Cardiac ventricle fibroblast (primary cell): ENCODE results near the gene RAB5A. TPM values are rescaled to one million over a fixed set of nuclear protein-coding genes. Genes with fewer than 3 reads are reported as not detected.

Experiments
- total RNA-seq: library from RNA; depleted of rRNA; stranded (reverse); fragments of >200 nt; gene quantifications from 2 replicates; pipeline ENCODE4 v1.2.3, GENCODE V29; 2015

Gene RAB5A
- 48.2 and 53.3 TPM in 2 replicates for total RNA-seq

DNA sequence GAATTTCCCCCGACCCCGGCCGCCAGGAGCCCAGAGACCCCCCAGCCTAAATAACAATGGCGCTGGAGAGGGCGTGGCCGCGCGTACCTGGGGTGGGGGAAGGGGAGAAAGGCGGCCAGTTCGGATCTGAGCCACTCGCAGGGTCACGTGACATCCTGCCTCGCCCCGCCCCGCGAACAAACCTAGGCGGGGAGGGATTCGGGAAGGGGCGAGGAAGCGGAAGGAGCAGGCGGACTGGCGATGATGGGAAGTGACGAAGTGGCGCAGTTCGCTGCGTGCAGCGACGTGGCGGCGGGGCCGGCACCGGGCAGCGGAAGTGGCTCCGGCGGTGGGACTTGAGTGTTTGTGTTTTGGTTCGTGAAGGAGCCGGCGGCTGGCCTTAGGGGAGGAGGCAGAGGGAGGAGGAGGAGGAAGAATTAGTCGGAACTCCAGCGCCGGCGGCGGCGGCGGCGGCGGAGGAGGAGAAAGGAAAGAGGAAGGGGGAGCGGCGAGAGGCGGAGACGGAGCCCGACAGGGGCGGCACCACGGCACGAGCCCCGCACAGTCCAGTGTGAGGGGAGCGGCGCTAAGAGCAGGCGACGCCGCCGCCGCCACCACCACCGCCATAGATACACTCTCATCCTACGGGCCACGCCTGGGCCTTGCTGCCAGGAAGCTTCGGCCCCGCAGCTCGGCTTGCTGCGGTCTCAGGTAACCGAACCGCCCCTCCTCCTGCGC, at the start of gene RAB5A:
Gene RAB5A, plus strand, starts transcription at position 266 of the 717 bp plus-strand sequence. CDS start 3,802 bp downstream, outside the sequence.

DNA sequence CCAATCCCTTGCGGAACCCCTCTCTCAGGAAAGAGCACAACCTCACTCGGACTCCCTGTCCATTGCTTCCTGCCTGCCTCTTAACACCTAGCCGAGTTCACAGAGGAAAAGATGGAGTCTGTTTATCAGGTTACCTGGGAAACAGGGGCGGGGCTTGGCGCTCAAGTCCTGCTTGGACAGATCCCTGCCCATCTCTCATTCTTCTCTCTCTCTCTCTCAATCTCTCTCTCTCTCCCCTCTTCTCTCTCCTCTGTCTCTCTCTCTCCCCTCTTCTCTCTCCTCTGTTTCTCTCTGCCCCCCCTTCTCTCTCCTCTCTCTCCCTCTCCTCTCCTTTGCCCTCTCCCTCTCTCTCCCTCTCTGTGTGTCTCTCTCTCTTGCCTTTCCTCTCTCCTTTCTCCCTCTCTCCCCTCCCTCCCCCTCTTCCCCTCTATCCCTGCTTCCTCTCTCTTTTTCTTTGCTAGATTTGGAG, 12.8 kb upstream of the RAB5A start, which contains the start of gene EFHB:
Gene EFHB, minus strand, starts transcription at position 120 of the 469 bp plus-strand sequence. CDS start 199 bp downstream, outside the sequence.

DNA sequence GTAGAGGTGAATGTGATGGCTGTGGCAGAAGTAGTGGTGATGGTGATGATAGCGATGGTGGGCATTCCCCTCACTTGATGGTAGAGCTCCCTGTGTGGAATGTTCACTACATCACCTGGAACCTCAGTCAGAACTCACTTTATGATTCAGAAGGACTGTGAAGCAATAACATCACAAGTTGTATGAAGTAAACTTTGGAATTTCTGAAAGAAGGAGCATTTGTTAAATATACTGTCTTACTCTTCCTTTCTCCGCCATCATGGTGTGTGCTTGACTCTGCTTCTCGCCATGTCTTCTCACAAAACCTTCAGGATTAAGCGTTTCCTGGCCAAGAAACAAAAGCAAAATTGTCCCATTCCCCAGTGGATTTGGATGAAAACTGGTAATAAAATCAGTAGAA, 65.3 kb downstream of the RAB5A start, which contains the start of gene PP2D1:
Gene PP2D1, minus strand, starts transcription at position 101 of the 400 bp plus-strand sequence. CDS start 192 bp downstream, outside the sequence.

Other genes starting within 250 kb of the RAB5A start
- 1.2 and 4.4 TPM in 2 replicates for gene EFHB, start 12.9 kb upstream of the RAB5A start, total RNA-seq
- not detected in 2 replicates for gene PP2D1, start 65.2 kb downstream of the RAB5A start, total RNA-seq
- gene KAT2B, start 93.3 kb downstream of the RAB5A start, total RNA-seq: 17.4 and 19.7 TPM in 2 replicates
- gene SGO1, start 239.1 kb downstream of the RAB5A start, total RNA-seq: 1.9 TPM in 2 replicates